ENCODE results near the gene FGD2.

FGD2 gene

GRCh38 chr6:37032239-37032638, 26.8 kb downstream of the FGD2 start:
- Histone ChIP-seq H3K27ac (ENCODE audit: extremely low read depth, low read depth, low read length) (no peak overlapping the region), H3K4me3 (ENCODE audit: low read depth, low read length) (no peak overlapping the region), H3K4me1 (ENCODE audit: control insufficient read depth, insufficient read depth, low read length) (no peaks in the 10 kb centered on the region), H3K9me3 (ENCODE audit: control insufficient read depth, insufficient read depth, low read depth, low read length) (no peaks in the 10 kb centered on the region), H3K36me3 (ENCODE audit: control insufficient read depth in 2 of 2, insufficient read depth in 1 of 2, low read length in 2 of 2) (no peaks in the 10 kb centered on the region)
- ChIA-PET CTCF (interaction anchor here (0.6 to 20.3 kb wide), 6 partner anchors 13 to 273 kb away, joined by 3 to 845 read pairs (median 245); partner anchors contain the start of gene PIM1), POLR2A (no interaction called here)
- TF ChIP-seq OSR2 (tag by site-specific recombination; IDR thresholded peaks at IDR 0.05): no peak
- TF ChIP-seq ZNF623 (tag by site-specific recombination; IDR thresholded peaks at IDR 0.05): peak; percentile 89

DNA sequence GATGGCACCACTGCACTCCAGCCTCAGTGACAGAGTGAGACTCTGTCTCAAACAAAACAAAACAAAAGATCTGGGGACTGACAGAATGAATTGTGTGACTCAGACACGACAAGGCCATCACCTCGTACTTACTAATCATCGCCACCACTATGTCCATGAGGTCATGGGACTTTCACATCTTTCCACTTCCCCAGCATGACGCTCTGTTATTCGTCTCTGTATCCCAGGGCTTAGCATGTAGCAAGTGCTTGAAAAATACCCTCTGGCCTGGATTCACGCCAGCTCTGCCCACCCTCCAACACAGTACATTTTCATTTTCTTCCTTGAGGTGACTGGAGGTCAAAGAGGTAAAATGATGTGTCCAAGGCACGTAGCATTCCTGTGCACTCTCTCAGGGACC, 27.8 kb downstream of the FGD2 start:
- Histone ChIP-seq H3K36me3 (ENCODE audit: control insufficient read depth in 2 of 2, insufficient read depth in 1 of 2, low read length in 2 of 2) (no peaks in the 10 kb centered on the region), H3K27ac (ENCODE audit: extremely low read depth, low read depth, low read length) (no peak overlapping the region), H3K4me1 (ENCODE audit: control insufficient read depth, insufficient read depth, low read length) (no peaks in the 10 kb centered on the region), H3K4me3 (ENCODE audit: low read depth, low read length) (no peak overlapping the region), H3K9me3 (ENCODE audit: control insufficient read depth, insufficient read depth, low read depth, low read length) (no peaks in the 10 kb centered on the region)
- TF ChIP-seq BCL11A (tag by site-specific recombination; IDR thresholded peaks at IDR 0.05; ENCODE audit: low read depth): no peak
- TF ChIP-seq, protein P1, sequence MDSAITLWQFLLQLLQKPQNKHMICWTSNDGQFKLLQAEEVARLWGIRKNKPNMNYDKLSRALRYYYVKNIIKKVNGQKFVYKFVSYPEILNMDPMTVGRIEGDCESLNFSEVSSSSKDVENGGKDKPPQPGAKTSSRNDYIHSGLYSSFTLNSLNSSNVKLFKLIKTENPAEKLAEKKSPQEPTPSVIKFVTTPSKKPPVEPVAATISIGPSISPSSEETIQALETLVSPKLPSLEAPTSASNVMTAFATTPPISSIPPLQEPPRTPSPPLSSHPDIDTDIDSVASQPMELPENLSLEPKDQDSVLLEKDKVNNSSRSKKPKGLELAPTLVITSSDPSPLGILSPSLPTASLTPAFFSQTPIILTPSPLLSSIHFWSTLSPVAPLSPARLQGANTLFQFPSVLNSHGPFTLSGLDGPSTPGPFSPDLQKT (IDR thresholded peaks at IDR 0.05; ENCODE audit: borderline replicate concordance, low read depth, low read length): no peak
- TF ChIP-seq ZNF214 (tag by site-specific recombination; IDR thresholded peaks at IDR 0.05; ENCODE audit: borderline replicate concordance): no peak
- TF ChIP-seq, protein P2, sequence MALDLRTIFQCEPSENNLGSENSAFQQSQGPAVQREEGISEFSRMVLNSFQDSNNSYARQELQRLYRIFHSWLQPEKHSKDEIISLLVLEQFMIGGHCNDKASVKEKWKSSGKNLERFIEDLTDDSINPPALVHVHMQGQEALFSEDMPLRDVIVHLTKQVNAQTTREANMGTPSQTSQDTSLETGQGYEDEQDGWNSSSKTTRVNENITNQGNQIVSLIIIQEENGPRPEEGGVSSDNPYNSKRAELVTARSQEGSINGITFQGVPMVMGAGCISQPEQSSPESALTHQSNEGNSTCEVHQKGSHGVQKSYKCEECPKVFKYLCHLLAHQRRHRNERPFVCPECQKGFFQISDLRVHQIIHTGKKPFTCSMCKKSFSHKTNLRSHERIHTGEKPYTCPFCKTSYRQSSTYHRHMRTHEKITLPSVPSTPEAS (tag by site-specific recombination; IDR thresholded peaks at IDR 0.05): no peak
- TF ChIP-seq PRDM1 (tag by site-specific recombination; IDR thresholded peaks at IDR 0.05): 0 out of 2 replicates have a peak, but pooled peaks have one; percentile 26
- TF ChIP-seq ZFP41 (tag by site-specific recombination; IDR thresholded peaks at IDR 0.05; ENCODE audit: borderline replicate concordance): no peak
- TF ChIP-seq ZNF623 (tag by site-specific recombination; IDR thresholded peaks at IDR 0.05): no peak
- TF ChIP-seq GLIS1 (tag by site-specific recombination; IDR thresholded peaks at IDR 0.05): no peak
- 0 out of 2 replicates have a peak, but pooled peaks have one; percentile 28 for TF ChIP-seq SP7 (tag by site-specific recombination; IDR thresholded peaks at IDR 0.05)
- TF ChIP-seq ZNF157 (tag by site-specific recombination; IDR thresholded peaks at IDR 0.05): no peak
- TF ChIP-seq EGR2 (tag by site-specific recombination; IDR thresholded peaks at IDR 0.05; ENCODE audit: low read depth): no peak
- no peak for TF ChIP-seq ZBTB21 (tag by site-specific recombination; IDR thresholded peaks at IDR 0.05)
- TF ChIP-seq ZNF629 (tag by site-specific recombination; IDR thresholded peaks at IDR 0.05): 0 out of 2 replicates have a peak, but pooled peaks have one; percentile 38
- TF ChIP-seq ZNF292 (tag by site-specific recombination; IDR thresholded peaks at IDR 0.05; ENCODE audit: borderline replicate concordance, low read depth): no peak
- TF ChIP-seq ZNF404 (tag by site-specific recombination; IDR thresholded peaks at IDR 0.05): no peak
- no peak for TF ChIP-seq ZFP3 (tag by site-specific recombination; IDR thresholded peaks at IDR 0.05; ENCODE audit: low read depth)
- TF ChIP-seq PATZ1 (tag by site-specific recombination; IDR thresholded peaks at IDR 0.05): no peak
- TF ChIP-seq, protein P3, sequence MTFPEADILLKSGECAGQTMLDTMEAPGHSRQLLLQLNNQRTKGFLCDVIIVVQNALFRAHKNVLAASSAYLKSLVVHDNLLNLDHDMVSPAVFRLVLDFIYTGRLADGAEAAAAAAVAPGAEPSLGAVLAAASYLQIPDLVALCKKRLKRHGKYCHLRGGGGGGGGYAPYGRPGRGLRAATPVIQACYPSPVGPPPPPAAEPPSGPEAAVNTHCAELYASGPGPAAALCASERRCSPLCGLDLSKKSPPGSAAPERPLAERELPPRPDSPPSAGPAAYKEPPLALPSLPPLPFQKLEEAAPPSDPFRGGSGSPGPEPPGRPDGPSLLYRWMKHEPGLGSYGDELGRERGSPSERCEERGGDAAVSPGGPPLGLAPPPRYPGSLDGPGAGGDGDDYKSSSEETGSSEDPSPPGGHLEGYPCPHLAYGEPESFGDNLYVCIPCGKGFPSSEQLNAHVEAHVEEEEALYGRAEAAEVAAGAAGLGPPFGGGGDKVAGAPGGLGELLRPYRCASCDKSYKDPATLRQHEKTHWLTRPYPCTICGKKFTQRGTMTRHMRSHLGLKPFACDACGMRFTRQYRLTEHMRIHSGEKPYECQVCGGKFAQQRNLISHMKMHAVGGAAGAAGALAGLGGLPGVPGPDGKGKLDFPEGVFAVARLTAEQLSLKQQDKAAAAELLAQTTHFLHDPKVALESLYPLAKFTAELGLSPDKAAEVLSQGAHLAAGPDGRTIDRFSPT (tag by site-specific recombination; IDR thresholded peaks at IDR 0.05): 0 out of 2 replicates have a peak, but pooled peaks have one; percentile 13
- no peak for TF ChIP-seq ZBTB7A (tag by site-specific recombination; IDR thresholded peaks at IDR 0.05; ENCODE audit: low read depth)
- CTCF ChIA-PET: interaction anchor here (0.5 to 20.3 kb wide), 6 partner anchors 15 to 431 kb away, joined by 3 to 401 read pairs (median 9); partner anchors contain the start of gene PIM1
- POLR2A ChIA-PET: interaction anchor here (1.3 kb wide), 2 partner anchors 15 to 136 kb away, joined by 3 read pairs; partner anchors contain the start of gene PIM1

Measured in HEK293 (cell line).